H9 (cell line): ENCODE data around the gene SRCAP. TPM values are rescaled to one million over a fixed set of nuclear protein-coding genes. Genes with fewer than 3 reads are reported as not detected.

Source experiments
- DNase-seq: peaks from one replicate; pipeline ENCODE4 v3.0.0-alpha.2; 2017
- H2AFZ ChIP-seq: one replicate; pipeline ENCODE4 v1.6.1; 2013; ENCODE audit warnings: mild to moderate bottlenecking, low read length, control low read depth, moderate library complexity
- H2AK5ac ChIP-seq: 2 replicates; pipeline ENCODE4 v1.6.1; 2013; ENCODE audit warnings: low read length, control low read depth, mixed read lengths; ENCODE audit not compliant: insufficient read length
- H2BK120ac ChIP-seq: one replicate; pipeline ENCODE4 v1.6.1; 2013; ENCODE audit warnings: low read depth, mild to moderate bottlenecking, low read length, control low read depth, inconsistent platforms; ENCODE audit not compliant: poor library complexity, severe bottlenecking
- H2BK12ac ChIP-seq: 2 replicates; pipeline ENCODE4 v1.6.1; 2013; ENCODE audit warnings: low read length, control low read depth, mixed read lengths, low read depth; ENCODE audit not compliant: insufficient read length
- H2BK15ac ChIP-seq: 2 replicates; pipeline ENCODE4 v1.6.1; 2013; ENCODE audit warnings: low read depth, low read length, control low read depth
- H2BK20ac ChIP-seq: one replicate; pipeline ENCODE4 v1.6.1; 2013; ENCODE audit warnings: low read depth, mild to moderate bottlenecking, low read length, control low read depth, inconsistent platforms; ENCODE audit not compliant: poor library complexity, severe bottlenecking
- H2BK5ac ChIP-seq: 2 replicates; pipeline ENCODE4 v1.6.1; 2013; ENCODE audit warnings: low read length, control low read depth, mixed read lengths; ENCODE audit not compliant: insufficient read length
- H3K14ac ChIP-seq: 2 replicates; pipeline ENCODE4 v1.6.1; 2013; ENCODE audit warnings: low read length, control low read depth; ENCODE audit not compliant: insufficient read depth
- H3K18ac ChIP-seq: 2 replicates; pipeline ENCODE4 v1.6.1; 2013; ENCODE audit warnings: low read depth, mild to moderate bottlenecking, mixed read lengths, low read length, control low read depth; ENCODE audit not compliant: insufficient read length
- H3K23ac ChIP-seq: 2 replicates; pipeline ENCODE4 v1.6.1; 2013; ENCODE audit warnings: low read length, control low read depth, mixed read lengths, low read depth; ENCODE audit not compliant: insufficient read length
- H3K23me2 ChIP-seq: 2 replicates; pipeline ENCODE4 v1.6.1; 2013; ENCODE audit warnings: low read depth, mild to moderate bottlenecking, mixed read lengths, low read length, control low read depth; ENCODE audit not compliant: insufficient read length, poor library complexity, severe bottlenecking
- H3K27ac ChIP-seq: 2 replicates; pipeline ENCODE4 v1.5.1; 2013; ENCODE audit warnings: low read length, control low read depth, mixed read lengths, low read depth; ENCODE audit not compliant: insufficient read length
- H3K27me3 ChIP-seq: 2 replicates; pipeline ENCODE4 v1.6.1; 2013; ENCODE audit warnings: low read length, control low read depth, inconsistent platforms; ENCODE audit not compliant: insufficient read depth
- H3K4ac ChIP-seq: 2 replicates; pipeline ENCODE4 v1.6.1; 2013; ENCODE audit warnings: low read depth, mild to moderate bottlenecking, control low read depth, inconsistent platforms, low read length, moderate library complexity
- H3K4me1 ChIP-seq: 2 replicates; pipeline ENCODE4 v1.6.1; 2013; ENCODE audit warnings: low read length, control low read depth, inconsistent platforms; ENCODE audit not compliant: insufficient read depth
- H3K4me2 ChIP-seq: 2 replicates; pipeline ENCODE4 v1.6.1; 2013; ENCODE audit warnings: low read length, control low read depth, mixed read lengths; ENCODE audit not compliant: insufficient read length, insufficient read depth
- H3K56ac ChIP-seq: 2 replicates; pipeline ENCODE4 v1.6.1; 2013; ENCODE audit warnings: low read depth, mild to moderate bottlenecking, mixed read lengths, low read length, control low read depth; ENCODE audit not compliant: insufficient read length
- H3K79me1 ChIP-seq: 2 replicates; pipeline ENCODE4 v1.6.1; 2013; ENCODE audit warnings: low read depth, mild to moderate bottlenecking, moderate library complexity, low read length, control low read depth, inconsistent platforms; ENCODE audit not compliant: insufficient read depth, poor library complexity, severe bottlenecking
- H3K79me2 ChIP-seq: 2 replicates; pipeline ENCODE4 v1.6.1; 2013; ENCODE audit warnings: low read length, control low read depth, inconsistent platforms; ENCODE audit not compliant: insufficient read depth
- H3K9ac ChIP-seq: 2 replicates; pipeline ENCODE4 v1.6.1; 2013; ENCODE audit warnings: low read length, control low read depth, mixed read lengths; ENCODE audit not compliant: insufficient read length; ENCODE audit errors: extremely low read depth
- H3K9me3 ChIP-seq: one replicate; pipeline ENCODE4 v1.6.1; 2013; ENCODE audit warnings: low read depth, low read length, inconsistent platforms; ENCODE audit not compliant: control insufficient read depth
- H3T11ph ChIP-seq: one replicate; pipeline ENCODE4 v1.6.1; 2013; ENCODE audit warnings: mild to moderate bottlenecking, low read length, control low read depth, inconsistent platforms
- H4K20me1 ChIP-seq: one replicate; pipeline ENCODE4 v1.6.1; 2013; ENCODE audit not compliant: control insufficient read depth, insufficient read length, insufficient read depth
- H4K5ac ChIP-seq: 2 replicates; pipeline ENCODE4 v1.6.1; 2013; ENCODE audit warnings: low read depth, mild to moderate bottlenecking, mixed read lengths, low read length, control low read depth; ENCODE audit not compliant: insufficient read length
- H4K8ac ChIP-seq: replicated peaks from 2 replicates; pipeline ENCODE4 v1.6.1; 2013; ENCODE audit warnings: low read length, control low read depth, mixed read lengths, low read depth; ENCODE audit not compliant: insufficient read length
- H4K91ac ChIP-seq: 2 replicates; pipeline ENCODE4 v1.6.1; 2013; ENCODE audit warnings: low read depth, mild to moderate bottlenecking, moderate library complexity, mixed read lengths, low read length, control low read depth; ENCODE audit not compliant: insufficient read length
- H3K27ac Mint-ChIP-seq, 3 experiments: 2 replicates in 2 of 3; 3 replicates in 1 of 3; pipeline ENCODE4 v1.8.0; 2020 to 2021; ENCODE audit warnings: mixed read lengths in 3 of 3, mild to moderate bottlenecking in 1 of 3, moderate library complexity in 1 of 3
- H3K27me3 Mint-ChIP-seq: 2 replicates; pipeline ENCODE4 v1.8.0; 2021; ENCODE audit warnings: low read depth, mild to moderate bottlenecking, moderate library complexity, mixed read lengths
- H3K36me3 Mint-ChIP-seq, 3 experiments: 2 replicates in 2 of 3; 3 replicates in 1 of 3; pipeline ENCODE4 v1.8.0; 2020 to 2021; ENCODE audit warnings: low read depth in 3 of 3, mixed read lengths in 3 of 3; ENCODE audit not compliant: insufficient read depth in 1 of 3
- H3K4me1 Mint-ChIP-seq, 2 experiments: 2 replicates each; pipeline ENCODE4 v1.8.0; 2020; ENCODE audit warnings: mixed read lengths in 2 of 2
- H3K4me3 Mint-ChIP-seq, 2 experiments: 2 replicates in 1 of 2; 3 replicates in 1 of 2; pipeline ENCODE4 v1.8.0; 2020 to 2021; ENCODE audit warnings: mild to moderate bottlenecking in 2 of 2, mixed read lengths in 2 of 2, moderate library complexity in 1 of 2
- H3K9me3 Mint-ChIP-seq, 2 experiments: 2 replicates in 1 of 2; 3 replicates in 1 of 2; pipeline ENCODE4 v1.8.0; 2020; ENCODE audit warnings: mild to moderate bottlenecking in 2 of 2, mixed read lengths in 2 of 2, moderate library complexity in 1 of 2
- CTCF ChIP-seq: fragments of 200-600 bp; sonication (generic); conservative IDR thresholded peaks from 3 replicates; pipeline ENCODE4 v1.8.0; 2021; ENCODE audit warnings: antibody characterized with exemption, mild to moderate bottlenecking
- WGBS: extraction: QIAGEN DNeasy Blood & Tissue Kit; methylation state at CpG from one replicate; pipeline ENCODE4 v1.1.7; 2013; ENCODE audit warnings: missing lambda C conversion rate, low lambda C conversion rate, mixed read lengths; ENCODE audit not compliant: insufficient read length; ENCODE audit errors: extremely low coverage; 5-methylcytosine and 5-hydroxymethylcytosine counted together
- total RNA-seq: library from RNA; stranded (reverse); gene quantifications from 2 replicates; pipeline ENCODE4 v1.2.1, GENCODE V29; 2021

Gene SRCAP
- total RNA-seq, 1 experiment from 2014 or later = 63.1 TPM

GRCh38 chr16:30787613-30788378, 88.8 kb downstream of the SRCAP start:
- H3K23me2 ChIP-seq = peaks cover 12% of the 10 kb centered on the region
- Mint-ChIP-seq H3K4me1 (peaks cover 12 to 18% of the 10 kb centered on the region in 2 experiments), H3K9me3 (no peaks in the 10 kb centered on the region), H3K4me3 (peak overlapping the region; percentile 85 to 91), H3K27ac (peak overlapping the region in 2 of 3 experiments; percentile 81 to 82; a peak in 2 of 7 replicates), H3K27me3 (peaks cover 16% of the 10 kb centered on the region), H3K36me3 (peaks cover 8 to 21% (median 10%) of the 10 kb centered on the region in 3 experiments; a peak in 6 of 7 replicates)
- no peak overlapping the region for H2AK5ac ChIP-seq
- no peak overlapping the region for H4K8ac ChIP-seq
- peak overlapping the region; percentile 65 for H3K4me2 ChIP-seq
- peak overlapping the region; percentile 56 for H3K18ac ChIP-seq
- no peak overlapping the region for H3K4ac ChIP-seq
- no CpG with 5 or more reads among the region's 11 CpGs for WGBS
- no peak overlapping the region for H2BK12ac ChIP-seq
- no peak overlapping the region for H3K56ac ChIP-seq
- H3K14ac ChIP-seq = peak overlapping the region; percentile 97
- peak overlapping the region; percentile 86 for H3K9ac ChIP-seq
- H2BK120ac ChIP-seq = no peak overlapping the region
- no peak overlapping the region for H3K23ac ChIP-seq
- no peaks in the 10 kb centered on the region for H3K27me3 ChIP-seq
- H2AFZ ChIP-seq = peak overlapping the region; percentile 1
- no peak overlapping the region for H2BK15ac ChIP-seq
- H3K79me2 ChIP-seq = peaks cover 3% of the 10 kb centered on the region; the same call in 1 of the 2 replicates
- no peaks in the 10 kb centered on the region for H3K4me1 ChIP-seq
- no peak overlapping the region for H2BK20ac ChIP-seq
- no peak overlapping the region for H3T11ph ChIP-seq
- H4K91ac ChIP-seq = no peak overlapping the region
- TF ChIP-seq CTCF = no peak
- H4K20me1 ChIP-seq = peaks cover 2% of the 10 kb centered on the region
- H3K27ac ChIP-seq = no peak overlapping the region
- H3K9me3 ChIP-seq = no peaks in the 10 kb centered on the region
- peaks cover 5% of the 10 kb centered on the region for H3K79me1 ChIP-seq
- DNase-seq = no peak
- no peak overlapping the region for H4K5ac ChIP-seq
- no peak overlapping the region for H2BK5ac ChIP-seq

Other genes with a start within 250 kb of the SRCAP start
- gene ITGAL, start 226.4 kb upstream of the SRCAP start, total RNA-seq = not detected in 2 replicates
- gene ZNF768, start 172.6 kb upstream of the SRCAP start, total RNA-seq = 39.0 and 40.0 TPM in 2 replicates
- 17.5 and 18.4 TPM in 2 replicates for gene ZNF747, start 164.3 kb upstream of the SRCAP start, total RNA-seq
- 11.2 and 11.4 TPM in 2 replicates for gene ZNF764, start 140.8 kb upstream of the SRCAP start, total RNA-seq
- 4.3 and 4.5 TPM in 2 replicates for gene ZNF688, start 127.5 kb upstream of the SRCAP start, total RNA-seq
- 17.0 and 18.8 TPM in 2 replicates for gene ZNF785, start 113.5 kb upstream of the SRCAP start, total RNA-seq
- 21.1 and 21.9 TPM in 2 replicates for gene ZNF689, start 88.8 kb upstream of the SRCAP start, total RNA-seq
- gene PRR14, start 48.2 kb upstream of the SRCAP start, total RNA-seq = 11.6 and 13.6 TPM in 2 replicates
- 12.6 and 16.8 TPM in 2 replicates for gene FBRS, start 40.7 kb upstream of the SRCAP start, total RNA-seq
- 46.6 and 47.9 TPM in 2 replicates for gene PHKG2, start 49.3 kb downstream of the SRCAP start, total RNA-seq
- gene CFAP119, start 62.9 kb downstream of the SRCAP start, total RNA-seq = 5.4 and 7.4 TPM in 2 replicates
- gene RNF40, start 63.2 kb downstream of the SRCAP start, total RNA-seq = 103 and 106 TPM in 2 replicates
- 20.0 TPM in 2 replicates for gene ZNF629, start 88.0 kb downstream of the SRCAP start, total RNA-seq
- 17.5 and 18.3 TPM in 2 replicates for gene BCL7C, start 194.9 kb downstream of the SRCAP start, total RNA-seq
- gene CTF1, start 197.4 kb downstream of the SRCAP start, total RNA-seq = 0.72 TPM in 2 replicates
- 66.8 and 68.0 TPM in 2 replicates for gene FBXL19, start 224.4 kb downstream of the SRCAP start, total RNA-seq
- gene ORAI3, start 249.9 kb downstream of the SRCAP start, total RNA-seq = 6.1 and 6.9 TPM in 2 replicates